HG03575 (cell line): ENCODE measurements around the gene C1QTNF1.
"Not testable (repeated sequence)": the region's sequence is repeated elsewhere in the genome, so short reads cannot be mapped to it uniquely, and the experiment has no call there.

Experiments
- ATAC-seq: cut with Tn5 transposase; IDR thresholded peaks from one replicate; pipeline ENCODE4 v1.9.1; 2021; ENCODE audit not compliant: unreplicated experiment, insufficient number of reproducible peaks, low FRiP score; ENCODE audit errors: extremely low read depth

C1QTNF1 gene

GRCh38 chr17:79019632-79020584, 4.1 kb upstream of the C1QTNF1 start:
- no peak for ATAC-seq

- ATAC-seq: no peak
Measured at GRCh38 chr17:79020631-79021301, 3.2 kb upstream of the C1QTNF1 start.

DNA sequence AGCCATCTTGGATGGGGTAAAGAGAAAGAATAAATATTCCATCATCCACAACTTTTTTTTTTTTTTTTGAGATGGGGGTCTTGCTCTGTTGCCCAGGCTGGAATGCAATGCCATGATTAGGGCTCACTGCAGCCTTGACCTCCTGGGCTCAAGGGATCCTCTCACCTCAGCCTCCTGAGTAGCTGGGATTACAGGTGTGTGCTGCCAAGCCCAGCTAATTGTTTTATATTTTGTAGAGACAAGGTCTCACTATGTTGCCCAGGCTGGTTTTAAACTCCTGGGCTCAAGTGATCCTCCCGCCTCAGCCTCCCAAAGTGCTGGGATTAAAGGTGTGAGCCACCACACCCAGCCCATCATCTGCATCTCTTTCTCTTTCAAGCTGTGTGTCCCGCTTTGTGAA, 2.0 kb upstream of the C1QTNF1 start:
- ATAC-seq: not testable (repeated sequence)

DNA sequence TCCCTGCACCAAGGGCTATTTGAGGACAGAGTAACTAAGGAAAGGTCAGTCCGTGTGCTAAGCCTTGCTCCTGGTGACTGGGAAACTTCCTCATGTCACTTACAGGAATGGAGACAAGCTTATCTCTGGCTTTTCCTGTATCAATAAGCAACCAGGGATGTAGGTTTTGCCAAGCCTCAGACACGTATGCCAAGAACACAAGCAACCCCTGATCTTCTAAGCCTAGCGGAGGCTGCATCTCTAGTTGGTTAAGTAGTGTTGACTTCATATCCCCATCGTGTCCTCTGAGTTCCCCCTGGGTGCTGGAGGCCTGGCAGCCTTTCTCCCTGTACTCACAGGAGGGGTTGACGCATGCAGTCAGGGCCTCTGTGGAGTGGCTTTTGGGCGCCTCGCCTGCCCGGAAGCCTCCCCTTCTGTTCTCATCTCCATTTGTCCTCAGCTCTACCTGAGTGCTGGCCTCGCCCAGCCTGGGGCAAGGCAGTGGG, 1.4 kb upstream of the C1QTNF1 start:
- no peak for ATAC-seq

- ATAC-seq: no peak
Measured at GRCh38 chr17:79023180-79023705, 726 bp upstream of the C1QTNF1 start.

- ATAC-seq: no peak
Measured at GRCh38 chr17:79024901-79025737, 1.1 kb downstream of the C1QTNF1 start.

DNA sequence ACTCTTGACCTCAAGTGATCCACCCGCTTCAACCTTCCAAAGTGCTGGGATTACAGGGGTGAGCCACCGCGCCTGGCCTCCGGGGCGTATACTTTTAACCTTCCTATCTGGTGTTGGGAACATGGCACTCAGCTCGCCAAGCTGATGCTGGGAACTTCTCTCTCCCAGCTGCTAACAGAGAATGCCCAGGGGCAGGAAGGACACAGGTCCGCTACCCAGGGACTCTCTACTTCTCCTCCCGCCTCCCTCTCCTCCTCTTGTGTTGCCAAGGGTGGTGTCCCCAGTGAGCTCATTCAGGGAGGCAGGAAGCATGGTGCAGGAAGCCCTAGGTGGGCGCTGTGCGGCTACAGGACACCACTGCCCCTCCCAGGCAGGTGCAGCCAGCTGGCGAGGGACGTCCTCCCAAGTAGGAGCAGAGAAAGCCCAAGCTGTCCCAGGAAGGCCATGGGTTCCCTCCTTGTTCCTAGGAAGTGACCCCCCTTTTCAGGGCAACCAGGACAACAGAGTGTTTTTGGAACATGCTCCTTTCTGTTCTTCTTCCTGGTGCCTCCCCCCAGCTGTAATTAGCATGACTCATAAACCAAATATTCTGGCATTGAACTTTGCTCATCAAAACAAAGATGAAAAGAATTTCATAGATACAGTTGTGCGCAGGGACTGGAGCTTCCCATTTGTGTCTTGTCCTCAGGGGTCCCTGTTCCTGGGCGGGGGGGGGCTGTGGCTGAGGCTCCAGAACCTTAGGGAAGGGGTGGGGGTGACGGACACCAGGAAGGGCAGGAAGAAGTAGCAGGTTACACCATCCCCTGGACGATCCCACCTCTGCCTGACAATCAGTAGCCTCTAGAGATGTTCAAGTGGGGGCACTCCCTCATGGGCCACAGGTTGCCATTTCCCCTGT, 2.7 kb downstream of the C1QTNF1 start:
- ATAC-seq: no peak

DNA sequence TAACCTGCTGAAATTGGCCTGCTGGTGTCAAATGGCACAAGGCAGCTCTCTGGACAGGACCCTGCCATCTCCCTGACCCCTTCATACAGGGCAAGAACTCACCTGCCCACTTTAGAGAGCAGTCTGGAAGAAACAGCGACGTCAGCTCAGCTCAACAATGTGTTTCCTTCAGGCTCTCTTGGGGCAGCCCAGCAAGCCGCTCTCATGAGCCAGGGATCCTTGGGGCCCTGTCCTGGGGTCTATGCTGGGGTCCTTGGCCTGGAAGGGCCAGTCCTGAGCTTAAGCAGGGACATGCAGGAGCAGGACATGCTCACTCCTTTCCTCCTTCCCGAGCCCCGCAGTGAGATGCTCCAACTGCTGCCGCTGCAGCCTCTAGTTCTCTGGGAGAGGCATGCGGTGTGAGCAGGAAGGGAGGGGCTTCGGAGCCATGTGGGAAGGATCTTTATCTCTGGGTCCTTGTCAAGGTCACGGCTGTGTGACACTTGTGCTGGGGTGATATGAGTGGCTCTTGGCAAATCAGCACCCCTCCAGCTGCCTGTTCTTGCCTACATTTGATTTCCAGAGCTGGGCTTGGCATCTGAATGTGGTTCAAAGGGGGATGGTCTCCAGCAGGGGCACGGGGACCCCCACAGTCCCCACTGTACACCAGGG, 3.4 kb downstream of the C1QTNF1 start:
- ATAC-seq: no peak

GRCh38 chr17:79027925-79028491, 4.0 kb downstream of the C1QTNF1 start:
- ATAC-seq: no peak

DNA sequence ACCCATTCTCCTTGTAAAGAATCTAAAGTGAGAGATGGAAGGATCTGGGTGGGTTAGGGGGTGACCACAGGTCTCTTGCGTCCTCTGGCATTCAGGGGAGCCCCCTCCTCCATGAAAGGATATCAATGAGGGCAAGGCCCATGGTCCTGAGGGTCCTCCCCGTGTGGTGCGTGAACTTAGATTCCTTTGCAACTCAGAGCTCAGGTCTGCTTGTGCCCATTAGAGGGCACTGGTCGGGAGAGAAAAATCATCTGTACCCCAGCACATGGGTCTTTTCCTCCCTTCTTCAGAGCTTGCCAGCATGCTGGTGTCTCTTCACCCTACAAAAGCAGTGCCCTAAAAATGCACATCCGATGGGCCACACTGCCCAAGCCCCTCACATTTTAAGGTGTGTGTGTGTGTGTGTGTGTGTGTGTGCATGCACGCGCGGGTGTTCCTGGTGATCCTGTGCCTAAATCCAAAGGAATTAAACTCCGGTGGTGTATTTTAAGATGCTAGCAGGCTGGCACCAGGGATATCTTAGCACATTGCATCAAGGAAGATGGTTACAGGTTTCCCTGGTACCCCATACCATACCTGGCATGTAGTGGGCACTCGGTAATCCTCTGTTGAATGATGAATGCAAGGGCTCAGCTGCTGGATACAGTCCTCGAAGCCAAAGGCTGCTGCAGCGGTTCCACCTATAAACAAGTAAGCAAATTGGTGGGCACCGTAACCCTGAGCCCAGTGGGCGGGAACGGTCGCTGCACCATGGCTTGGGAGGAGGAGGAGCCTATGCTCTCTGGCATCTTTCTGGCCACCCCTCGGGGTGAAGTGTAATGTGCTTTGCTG, 4.7 kb downstream of the C1QTNF1 start:
- no peak for ATAC-seq

DNA sequence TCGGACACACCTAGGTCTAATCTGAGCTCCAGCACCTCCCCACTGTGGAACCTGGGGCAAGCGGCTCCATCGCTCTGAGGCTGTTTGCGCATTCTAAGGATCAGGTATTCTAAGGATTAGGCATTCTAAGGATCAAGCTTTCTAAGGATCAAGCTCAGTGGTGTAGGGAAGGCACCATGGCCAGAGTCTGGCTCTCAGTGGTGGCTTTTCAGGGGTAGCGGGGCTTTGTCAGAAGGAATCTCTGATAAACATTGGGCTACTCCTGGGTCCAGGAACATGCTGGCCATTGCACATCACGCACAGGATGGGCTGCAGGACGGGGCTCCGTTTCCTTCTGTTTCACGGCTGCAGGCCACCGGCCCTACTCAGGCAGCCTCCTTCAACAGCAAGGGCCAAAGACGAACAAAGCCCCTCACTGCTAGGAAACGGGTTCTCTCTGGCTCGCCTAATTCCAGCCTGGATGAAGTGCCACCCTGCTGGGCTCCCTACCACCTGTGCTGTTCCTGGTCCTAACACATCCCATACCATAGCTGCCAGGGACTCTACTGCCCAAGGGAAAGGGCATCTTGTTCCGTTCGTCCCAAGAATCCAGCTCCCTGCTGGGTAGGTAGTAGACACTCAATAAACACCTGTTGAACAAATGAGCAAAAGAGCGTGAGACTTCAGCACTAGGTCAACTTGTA, 5.5 kb downstream of the C1QTNF1 start:
- ATAC-seq: no peak

DNA sequence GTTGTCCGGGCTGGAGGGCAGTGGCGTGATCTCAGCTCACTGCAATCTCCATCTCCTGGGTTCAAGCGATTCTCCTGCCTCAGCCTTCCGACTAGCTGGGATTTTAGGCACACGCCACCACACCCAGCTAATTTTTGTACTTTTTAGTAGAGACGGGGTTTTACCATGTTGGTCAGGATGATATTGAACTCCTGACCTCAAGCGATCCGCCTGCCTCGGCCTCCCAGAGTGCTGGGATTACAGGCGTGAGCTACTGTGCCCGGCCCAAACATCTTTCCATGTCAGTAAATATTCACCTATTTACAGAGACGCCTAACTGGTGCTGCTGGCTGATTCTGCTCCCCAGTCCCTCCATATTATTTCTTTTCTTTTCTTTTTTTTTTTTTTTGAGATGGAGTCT, 6.7 kb downstream of the C1QTNF1 start:
- not testable (repeated sequence) for ATAC-seq

DNA sequence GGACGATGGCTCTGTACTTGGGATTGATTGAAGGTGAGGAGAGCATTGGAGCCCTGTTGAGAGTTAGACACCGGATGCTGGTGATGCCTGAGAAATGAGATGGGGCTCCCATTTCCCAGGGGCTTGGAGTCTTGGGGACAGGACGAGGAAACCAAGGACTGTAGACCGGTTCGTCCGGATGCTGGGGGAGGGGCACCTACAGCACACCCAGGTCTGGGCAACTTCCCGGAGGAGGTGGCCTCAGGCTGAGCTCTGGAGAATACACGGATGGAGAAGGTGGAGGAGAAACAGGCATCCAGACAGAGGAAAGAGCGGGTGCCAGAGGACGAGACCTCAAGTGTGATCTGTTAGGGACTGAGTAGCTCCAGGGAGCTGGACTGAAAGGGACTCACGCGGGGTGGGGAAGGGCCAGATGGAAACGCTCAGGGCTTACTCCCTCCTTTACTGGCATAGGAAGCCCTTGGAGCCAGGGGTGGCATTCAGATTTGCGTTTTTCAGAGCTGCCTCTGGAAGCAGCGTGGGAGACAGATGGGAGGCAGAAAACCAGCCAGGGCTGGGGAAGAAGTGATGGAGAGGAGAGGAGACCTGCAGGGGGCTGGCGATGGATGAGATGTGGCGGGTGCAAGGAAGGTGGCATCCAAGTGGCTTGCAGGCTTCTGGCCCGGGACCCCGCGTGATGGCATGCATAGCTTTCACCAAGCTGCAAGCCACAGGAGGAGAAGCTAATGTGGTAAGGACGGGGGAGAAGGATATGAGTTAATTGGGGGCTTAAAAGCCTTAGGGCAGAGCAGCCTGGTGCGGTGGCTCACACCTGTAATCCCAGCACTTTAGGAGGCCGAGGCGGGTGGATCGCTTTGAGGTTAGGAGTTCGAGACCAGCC, 8.3 kb downstream of the C1QTNF1 start:
- ATAC-seq: no peak

- no peak for ATAC-seq
Measured at GRCh38 chr17:79033046-79033616, 9.2 kb downstream of the C1QTNF1 start.
